ENCODE results near the gene CCDC24. TPM values are rescaled to one million over a fixed set of nuclear protein-coding genes. Genes with fewer than 3 reads are reported as not detected.

CCDC24 gene
- total RNA-seq, 5 donors from 2014 or later (not counting 1 experiment from before 2014, with no cell fraction given), result 0.50 to 4.3 (median 1.7) TPM

DNA sequence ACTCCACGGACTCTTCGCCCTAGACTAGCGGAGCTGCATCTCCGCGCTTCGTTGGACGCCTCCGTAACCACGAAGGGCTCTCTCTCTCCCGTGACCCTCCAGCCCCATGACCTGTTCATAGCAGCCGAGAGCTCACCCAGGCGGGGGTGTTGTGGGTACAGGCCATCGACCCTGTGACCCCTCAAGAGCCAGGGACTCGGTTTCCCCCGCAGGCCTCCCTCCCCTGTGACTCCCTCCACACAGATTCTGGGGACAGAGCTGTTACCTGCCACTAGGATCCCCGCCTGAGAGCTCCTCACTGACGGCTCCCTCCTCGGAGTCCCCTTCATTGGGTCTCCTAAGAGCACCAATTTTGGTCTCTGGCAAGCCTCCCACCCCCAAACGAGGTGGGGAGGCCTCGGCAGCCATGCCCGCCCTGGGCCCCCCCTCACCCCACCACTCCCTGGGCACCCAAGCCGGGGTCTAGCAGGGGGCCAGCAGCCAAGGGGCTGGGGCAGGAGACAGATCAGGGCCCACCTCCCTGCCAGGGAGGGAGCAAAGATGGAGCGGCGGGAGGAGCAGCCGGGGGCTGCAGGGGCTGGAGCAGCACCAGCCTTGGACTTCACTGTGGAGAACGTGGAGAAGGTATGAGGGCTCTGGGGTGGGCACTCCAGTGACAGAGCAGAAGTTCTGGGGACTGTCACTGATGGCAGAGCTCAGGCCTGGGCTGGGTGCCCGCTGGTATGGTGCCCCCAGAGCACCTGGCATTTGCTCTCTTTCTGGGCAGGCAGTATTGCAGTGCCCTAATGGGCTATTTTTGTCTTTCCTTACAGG, 44.1 kb upstream of the CCDC24 start:
- Mint-ChIP-seq H3K27ac (peak overlapping the region; percentile 90 to 96), H3K4me1 (peaks cover 47 to 58% (median 49%) of the 10 kb centered on the region in 3 donors), H3K27me3 (no peaks in the 10 kb centered on the region), H3K4me3 (peak overlapping the region; percentile 85 to 88 (median 86)), H3K9me3 (no peaks in the 10 kb centered on the region), H3K36me3 (peaks cover 11% of the 10 kb centered on the region)
- H3K4me1 ChIP-seq (ENCODE audit: control insufficient read depth in 1 of 2, extremely low read depth in 1 of 2, insufficient read depth in 2 of 2, low read length in 2 of 2), result peaks cover 21 to 40% of the 10 kb centered on the region in 2 experiments
- H3K27ac ChIP-seq (ENCODE audit: low read length), result peak overlapping the region; percentile 94
- H3K9me3 ChIP-seq, result no peaks in the 10 kb centered on the region
- WGBS (ENCODE audit: insufficient coverage), result 13% methylated on average over 21 of the region's 27 CpGs
- peak overlapping the region; percentile 82 to 95 for H3K4me3 ChIP-seq (ENCODE audit: control insufficient read depth in 1 of 2, extremely low read depth in 1 of 2, low read length in 1 of 2)
- H3K27me3 ChIP-seq (replicated peaks in 1 of 2; ENCODE audit: control insufficient read depth in 2 of 2, extremely low read depth in 1 of 2, insufficient read depth in 2 of 2, low read length in 1 of 2), result no peaks in the 10 kb centered on the region
- ATAC-seq (replicated peaks in 1 of 4) (peak in 2 of 4 experiments; percentile 0 to 2), DNase-seq (peak in 3 of 35 experiments; percentile 9 to 25 (median 12))
- H3K36me3 ChIP-seq (ENCODE audit: control insufficient read depth in 2 of 2, extremely low read depth in 1 of 2, insufficient read depth in 1 of 2, low read length in 1 of 2), result peaks cover 0 to 5% of the 10 kb centered on the region in 2 donors
- ChIA-PET CTCF (interaction anchor here (0.7 to 1.0 kb wide), 3 partner anchors 12 to 421 kb away, joined by 3 read pairs; no protein-coding TSS in a partner anchor), POLR2A (no interaction called here)

DNA sequence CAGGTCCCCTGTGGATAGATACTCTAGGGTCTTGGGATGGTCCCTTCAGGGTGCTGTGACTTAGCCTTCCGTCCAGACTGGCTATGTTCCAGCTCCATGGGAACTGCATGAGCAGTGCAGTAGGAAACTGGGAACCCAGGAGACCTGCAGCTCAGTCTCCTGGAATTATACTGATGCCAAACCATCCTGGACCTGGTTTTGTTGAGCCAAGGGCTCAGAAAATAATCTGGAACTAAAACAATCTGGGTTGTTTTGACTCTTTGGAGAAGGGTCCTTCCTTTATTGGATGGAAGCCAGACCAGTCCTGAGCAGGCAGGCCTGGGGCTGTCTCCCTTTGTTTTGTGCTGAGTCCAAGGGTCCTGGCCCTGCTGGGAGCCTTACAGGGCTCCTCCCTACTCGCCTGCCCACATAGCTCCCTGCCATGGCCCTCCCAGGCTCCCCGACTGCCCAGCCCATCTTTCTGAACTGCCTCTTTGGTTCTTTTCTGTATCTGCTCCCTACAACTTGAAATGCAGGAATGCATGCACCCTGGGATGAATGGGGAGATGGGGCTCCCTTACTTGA, 43.4 kb upstream of the CCDC24 start:
- DNase-seq (no peak), ATAC-seq (replicated peaks in 1 of 4) (no peak)
- H3K36me3 ChIP-seq (ENCODE audit: control insufficient read depth in 2 of 2, extremely low read depth in 1 of 2, insufficient read depth in 1 of 2, low read length in 1 of 2), result peaks cover 0 to 5% of the 10 kb centered on the region in 2 donors
- H3K9me3 ChIP-seq, result no peaks in the 10 kb centered on the region
- peak overlapping the region in 1 of 2 donors; percentile 95 for H3K4me3 ChIP-seq (ENCODE audit: control insufficient read depth in 1 of 2, extremely low read depth in 1 of 2, low read length in 1 of 2)
- no peaks in the 10 kb centered on the region for H3K27me3 ChIP-seq (replicated peaks in 1 of 2; ENCODE audit: control insufficient read depth in 2 of 2, extremely low read depth in 1 of 2, insufficient read depth in 2 of 2, low read length in 1 of 2)
- peak overlapping the region; percentile 85 to 88 (median 86) for H3K4me3 Mint-ChIP-seq
- no peak overlapping the region for H3K27ac ChIP-seq (ENCODE audit: low read length)
- H3K9me3 Mint-ChIP-seq, result no peaks in the 10 kb centered on the region
- ChIA-PET POLR2A (no interaction called here), CTCF (interaction anchor here in 1 of 2 donors (1.0 kb wide), 1 partner anchor 422 kb away, joined by 3 read pairs; no protein-coding TSS in a partner anchor)
- no peaks in the 10 kb centered on the region for H3K27me3 Mint-ChIP-seq
- H3K27ac Mint-ChIP-seq, result peak overlapping the region; percentile 71 to 96
- H3K36me3 Mint-ChIP-seq, result peaks cover 11% of the 10 kb centered on the region
- 87% methylated on average over 3 of the region's 3 CpGs for WGBS (ENCODE audit: insufficient coverage)
- peaks cover 21 to 40% of the 10 kb centered on the region in 2 experiments for H3K4me1 ChIP-seq (ENCODE audit: control insufficient read depth in 1 of 2, extremely low read depth in 1 of 2, insufficient read depth in 2 of 2, low read length in 2 of 2)
- H3K4me1 Mint-ChIP-seq, result peaks cover 45 to 55% (median 49%) of the 10 kb centered on the region in 3 donors

DNA sequence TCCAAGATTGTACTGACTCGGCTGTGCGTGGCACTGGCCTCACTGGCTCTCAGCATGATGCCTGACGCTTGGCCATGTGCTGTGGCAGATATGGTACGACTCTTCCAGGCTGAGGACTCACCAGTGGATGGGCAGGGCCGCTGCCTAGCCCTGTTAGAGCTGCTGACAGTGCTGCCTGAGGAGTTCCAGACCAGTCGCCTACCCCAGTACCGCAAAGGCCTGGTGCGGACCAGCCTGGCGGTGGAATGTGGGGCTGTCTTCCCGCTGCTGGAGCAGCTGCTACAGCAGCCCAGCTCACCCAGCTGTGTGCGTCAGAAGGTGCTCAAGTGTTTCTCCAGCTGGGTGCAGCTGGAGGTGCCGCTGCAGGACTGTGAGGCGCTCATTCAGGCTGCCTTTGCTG, 41.7 kb upstream of the CCDC24 start:
- DNase-seq (no peak), ATAC-seq (replicated peaks in 1 of 4) (no peak)
- Mint-ChIP-seq H3K27me3 (no peaks in the 10 kb centered on the region), H3K4me3 (no peak overlapping the region), H3K4me1 (peaks cover 42 to 47% (median 46%) of the 10 kb centered on the region in 3 donors), H3K27ac (no peak overlapping the region), H3K9me3 (no peaks in the 10 kb centered on the region), H3K36me3 (peaks cover 7% of the 10 kb centered on the region)
- Histone ChIP-seq H3K27ac (ENCODE audit: low read length) (no peak overlapping the region), H3K36me3 (ENCODE audit: control insufficient read depth in 2 of 2, extremely low read depth in 1 of 2, insufficient read depth in 1 of 2, low read length in 1 of 2) (peaks cover 0 to 5% of the 10 kb centered on the region in 2 donors), H3K4me1 (ENCODE audit: control insufficient read depth in 1 of 2, extremely low read depth in 1 of 2, insufficient read depth in 2 of 2, low read length in 2 of 2) (peaks cover 21 to 38% of the 10 kb centered on the region in 2 experiments), H3K27me3 (replicated peaks in 1 of 2; ENCODE audit: control insufficient read depth in 2 of 2, extremely low read depth in 1 of 2, insufficient read depth in 2 of 2, low read length in 1 of 2) (no peaks in the 10 kb centered on the region), H3K4me3 (ENCODE audit: control insufficient read depth in 1 of 2, extremely low read depth in 1 of 2, low read length in 1 of 2) (no peak overlapping the region), H3K9me3 (no peaks in the 10 kb centered on the region)
- 91% methylated on average over 13 of the region's 13 CpGs for WGBS (ENCODE audit: insufficient coverage)
- ChIA-PET CTCF (no interaction called here), POLR2A (no interaction called here)

DNA sequence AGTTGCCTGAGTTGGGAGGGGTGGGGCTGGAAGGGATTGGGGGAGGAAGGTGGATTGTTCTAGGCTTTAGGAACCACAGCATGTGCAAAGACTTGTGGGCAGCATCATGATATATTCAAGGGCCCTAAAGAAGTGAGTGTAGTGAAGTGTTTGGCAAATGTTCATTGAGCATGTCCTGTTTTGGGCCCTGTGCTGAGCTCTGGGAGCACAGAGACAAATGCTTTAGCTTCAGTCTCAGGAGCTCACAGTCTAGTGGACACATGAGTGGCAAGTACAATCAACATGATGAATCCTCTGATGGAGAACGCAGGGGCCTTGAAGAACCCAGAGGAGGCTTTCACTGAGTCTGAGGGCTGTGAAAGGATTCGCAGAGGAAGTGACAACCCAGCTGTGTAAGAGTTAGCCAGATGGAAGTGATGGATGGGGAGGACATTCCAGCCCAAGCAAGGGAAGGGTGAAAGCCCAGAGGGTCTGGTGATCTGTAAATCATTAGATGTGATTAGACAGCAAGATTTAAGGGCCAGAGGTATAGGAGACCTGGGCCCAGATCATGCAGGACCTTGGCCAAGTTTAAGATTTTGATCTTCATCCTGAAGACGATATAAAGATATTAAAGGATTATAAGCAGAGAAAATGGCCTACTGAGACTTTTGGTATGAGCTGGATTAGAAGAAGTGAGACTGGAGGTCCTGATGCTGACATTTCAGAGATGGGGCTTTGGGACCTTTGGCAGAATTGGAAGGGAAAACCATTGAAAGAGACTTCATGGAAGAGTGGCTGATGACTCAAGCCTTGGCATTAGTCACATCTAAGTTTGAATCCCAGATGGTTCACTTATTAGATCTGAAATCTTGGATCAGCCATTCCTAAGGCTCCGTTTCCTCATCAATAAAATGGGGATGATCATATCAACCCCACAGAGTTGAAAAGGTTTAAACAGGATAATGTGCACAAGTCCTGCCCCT, 40.1 kb upstream of the CCDC24 start:
- Mint-ChIP-seq H3K27me3 (no peaks in the 10 kb centered on the region), H3K27ac (no peak overlapping the region), H3K9me3 (no peaks in the 10 kb centered on the region), H3K4me3 (no peak overlapping the region), H3K36me3 (peaks cover 7% of the 10 kb centered on the region), H3K4me1 (peaks cover 30 to 33% (median 33%) of the 10 kb centered on the region in 3 donors)
- no peak overlapping the region for H3K4me3 ChIP-seq (ENCODE audit: control insufficient read depth in 1 of 2, extremely low read depth in 1 of 2, low read length in 1 of 2)
- ChIA-PET CTCF (no interaction called here), POLR2A (no interaction called here)
- ATAC-seq (replicated peaks in 1 of 4) (no peak), DNase-seq (no peak)
- H3K27me3 ChIP-seq (replicated peaks in 1 of 2; ENCODE audit: control insufficient read depth in 2 of 2, extremely low read depth in 1 of 2, insufficient read depth in 2 of 2, low read length in 1 of 2), result no peaks in the 10 kb centered on the region
- 95% methylated on average over 3 of the region's 4 CpGs for WGBS (ENCODE audit: insufficient coverage)
- peaks cover 13 to 24% of the 10 kb centered on the region in 2 experiments for H3K4me1 ChIP-seq (ENCODE audit: control insufficient read depth in 1 of 2, extremely low read depth in 1 of 2, insufficient read depth in 2 of 2, low read length in 2 of 2)
- no peaks in the 10 kb centered on the region for H3K9me3 ChIP-seq
- peaks cover 0 to 7% of the 10 kb centered on the region in 2 donors for H3K36me3 ChIP-seq (ENCODE audit: control insufficient read depth in 2 of 2, extremely low read depth in 1 of 2, insufficient read depth in 1 of 2, low read length in 1 of 2)
- H3K27ac ChIP-seq (ENCODE audit: low read length), result no peak overlapping the region

DNA sequence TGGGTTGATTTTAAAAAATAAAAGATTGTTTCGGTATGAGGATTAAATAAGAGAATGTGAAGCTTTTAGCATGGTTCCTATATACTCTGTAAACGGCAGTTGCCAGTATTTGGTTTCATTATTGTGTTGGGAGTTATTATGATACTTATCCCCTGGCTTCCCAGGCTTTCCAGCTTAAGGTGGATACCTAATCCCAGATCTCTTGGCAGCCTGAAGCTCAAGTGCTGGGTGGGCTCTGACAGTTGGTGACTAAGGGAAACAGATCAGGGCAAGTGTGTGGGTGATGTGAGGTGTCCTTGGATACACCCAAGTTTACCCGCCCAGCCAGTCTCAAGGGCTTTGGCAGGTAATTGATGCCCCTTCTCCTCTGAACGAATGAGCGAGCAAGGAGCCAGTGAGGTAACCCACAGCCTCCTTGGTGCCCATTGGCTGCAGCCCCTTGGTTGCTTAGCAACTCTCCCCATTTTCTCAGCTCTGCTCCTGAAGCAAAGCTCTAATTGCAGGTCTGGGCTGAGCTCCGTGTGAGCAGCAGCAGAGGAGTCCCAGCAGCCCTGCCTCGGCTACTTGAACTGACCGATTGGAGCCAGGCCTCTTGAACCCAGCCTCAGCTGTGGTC, 38.6 kb upstream of the CCDC24 start:
- peaks cover 4 to 13% of the 10 kb centered on the region in 2 experiments for H3K4me1 ChIP-seq (ENCODE audit: control insufficient read depth in 1 of 2, extremely low read depth in 1 of 2, insufficient read depth in 2 of 2, low read length in 2 of 2)
- Mint-ChIP-seq H3K27me3 (no peaks in the 10 kb centered on the region), H3K4me1 (peaks cover 23 to 28% (median 28%) of the 10 kb centered on the region in 3 donors), H3K9me3 (no peaks in the 10 kb centered on the region), H3K36me3 (peaks cover 14% of the 10 kb centered on the region), H3K27ac (no peak overlapping the region), H3K4me3 (no peak overlapping the region)
- no peak for DNase-seq
- 97% methylated on average over 6 of the region's 8 CpGs for WGBS (ENCODE audit: insufficient coverage)
- no peak for ATAC-seq (replicated peaks in 1 of 4)
- H3K27me3 ChIP-seq (replicated peaks in 1 of 2; ENCODE audit: control insufficient read depth in 2 of 2, extremely low read depth in 1 of 2, insufficient read depth in 2 of 2, low read length in 1 of 2), result no peaks in the 10 kb centered on the region
- CTCF ChIA-PET, result no interaction called here
- no peaks in the 10 kb centered on the region for H3K9me3 ChIP-seq
- H3K4me3 ChIP-seq (ENCODE audit: control insufficient read depth in 1 of 2, extremely low read depth in 1 of 2, low read length in 1 of 2), result no peak overlapping the region
- POLR2A ChIA-PET, result interaction anchor here in 1 of 2 donors (0.6 kb wide), 1 partner anchor 1385 kb away, joined by 5 read pairs; no protein-coding TSS in a partner anchor
- H3K36me3 ChIP-seq (ENCODE audit: control insufficient read depth in 2 of 2, extremely low read depth in 1 of 2, insufficient read depth in 1 of 2, low read length in 1 of 2), result peaks cover 6 to 20% of the 10 kb centered on the region in 2 donors
- no peak overlapping the region for H3K27ac ChIP-seq (ENCODE audit: low read length)
